Glomerular endothelial cell (primary cell): Measurements from ENCODE around the gene SMIM45.

Source experiments
- DNase-seq: peaks from one replicate; pipeline ENCODE4 v3.0.0-alpha.2; 2011; ENCODE audit warnings: low read depth, low spot score; ENCODE audit errors: extremely low read depth

Gene SMIM45

DNA sequence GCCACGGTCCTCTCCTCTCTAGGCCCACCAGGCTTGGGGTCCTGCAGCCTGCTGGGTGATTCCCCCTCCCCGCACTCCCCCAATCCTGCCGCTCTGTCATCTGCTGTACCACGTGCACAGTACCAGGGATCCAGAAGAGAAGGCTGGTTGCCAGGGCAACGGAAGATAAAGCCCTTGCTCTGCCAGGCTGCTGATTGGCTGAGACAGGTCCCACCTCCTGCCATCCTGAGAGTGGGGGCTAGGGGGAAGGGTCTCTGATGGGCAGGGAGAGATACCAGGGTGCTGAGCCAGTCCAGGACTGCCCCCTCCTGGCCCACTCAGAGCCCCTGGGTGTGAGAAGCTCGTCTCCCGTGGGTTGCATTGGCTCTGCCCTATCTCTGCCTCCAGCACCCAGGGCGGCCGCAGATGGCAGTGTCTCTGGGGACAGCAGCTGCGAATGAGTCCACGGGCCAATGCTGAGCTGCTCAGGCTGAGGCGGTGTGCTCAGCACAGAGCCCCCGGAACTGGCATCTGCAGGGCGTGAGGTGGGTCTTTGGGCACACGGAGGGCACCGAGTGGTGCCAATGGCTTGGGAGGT is at the start of gene SMIM45:
TSS of gene SMIM45 (plus strand) at position 253 of the 577 bp plus-strand sequence.
- DNase-seq = no peak

DNA sequence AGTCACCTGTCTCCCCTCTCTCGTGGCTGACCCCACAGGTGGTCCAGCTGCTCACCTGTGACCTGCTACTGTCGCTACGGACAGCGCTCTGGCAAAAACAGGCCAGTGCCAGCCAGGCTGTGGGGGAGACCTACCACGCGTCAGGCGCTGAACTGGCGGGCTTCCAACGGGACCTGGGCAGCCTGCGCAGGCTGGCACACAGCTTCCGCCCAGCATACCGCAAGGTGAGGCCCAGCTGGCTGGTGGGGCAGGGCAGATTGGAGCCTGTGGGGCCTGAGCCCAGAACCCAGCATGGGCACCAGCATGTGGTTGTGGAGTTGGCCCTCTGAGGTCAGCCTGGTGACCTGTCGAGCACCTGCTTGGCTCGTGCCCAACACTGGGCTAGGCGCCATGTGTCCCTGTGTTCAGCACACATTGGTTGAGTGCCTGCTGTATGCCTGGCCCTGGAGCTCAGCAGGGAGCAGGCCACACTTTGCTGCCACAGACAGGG is 49.0 kb upstream of the SMIM45 start:
- no peak for DNase-seq

DNA sequence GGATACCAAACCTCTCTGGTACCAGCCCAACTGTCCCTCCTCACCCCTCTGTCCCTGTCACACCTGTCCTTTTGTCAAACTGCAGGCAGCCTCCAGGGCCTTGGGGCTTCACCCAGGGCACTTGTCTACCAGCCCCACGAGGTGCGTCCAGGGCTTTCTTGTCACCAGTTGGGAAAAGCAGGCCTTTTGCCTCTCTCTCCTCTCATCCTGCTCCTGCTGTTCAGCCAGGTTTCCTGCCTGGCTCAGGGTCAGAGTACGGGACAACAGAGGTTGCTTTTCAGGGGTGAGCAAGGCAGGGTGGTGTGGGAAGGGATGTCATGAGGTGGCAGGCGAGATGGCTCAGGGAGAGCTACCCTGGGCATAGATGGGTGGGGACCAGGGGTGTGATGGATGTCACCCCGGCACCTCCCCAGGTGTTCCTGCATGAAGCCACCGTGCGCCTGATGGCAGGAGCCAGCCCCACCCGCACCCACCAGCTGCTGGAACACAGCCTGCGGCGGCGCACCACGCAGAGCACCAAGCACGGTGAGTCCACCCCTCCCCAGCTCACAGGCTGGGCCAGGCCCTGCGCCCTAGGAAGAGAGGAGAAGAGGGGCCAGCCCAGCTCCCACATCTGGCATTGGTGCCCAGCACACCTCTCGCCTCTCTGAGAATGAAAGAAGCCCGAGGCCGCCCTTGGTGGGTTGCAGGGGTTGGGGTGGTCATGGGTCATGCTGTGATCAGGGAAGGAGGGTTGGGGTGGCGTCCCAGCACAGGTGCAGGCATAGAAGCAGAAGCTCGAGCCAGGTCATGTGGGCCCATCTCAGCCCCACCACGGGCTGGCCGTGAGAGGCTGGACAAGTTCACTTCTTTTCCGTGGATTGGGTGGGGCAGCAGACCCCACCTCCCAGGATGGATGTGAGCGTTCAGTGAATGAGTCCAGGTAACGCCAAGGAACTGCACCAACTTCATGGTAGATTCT is 47.2 kb upstream of the SMIM45 start:
- DNase-seq = no peak

DNA sequence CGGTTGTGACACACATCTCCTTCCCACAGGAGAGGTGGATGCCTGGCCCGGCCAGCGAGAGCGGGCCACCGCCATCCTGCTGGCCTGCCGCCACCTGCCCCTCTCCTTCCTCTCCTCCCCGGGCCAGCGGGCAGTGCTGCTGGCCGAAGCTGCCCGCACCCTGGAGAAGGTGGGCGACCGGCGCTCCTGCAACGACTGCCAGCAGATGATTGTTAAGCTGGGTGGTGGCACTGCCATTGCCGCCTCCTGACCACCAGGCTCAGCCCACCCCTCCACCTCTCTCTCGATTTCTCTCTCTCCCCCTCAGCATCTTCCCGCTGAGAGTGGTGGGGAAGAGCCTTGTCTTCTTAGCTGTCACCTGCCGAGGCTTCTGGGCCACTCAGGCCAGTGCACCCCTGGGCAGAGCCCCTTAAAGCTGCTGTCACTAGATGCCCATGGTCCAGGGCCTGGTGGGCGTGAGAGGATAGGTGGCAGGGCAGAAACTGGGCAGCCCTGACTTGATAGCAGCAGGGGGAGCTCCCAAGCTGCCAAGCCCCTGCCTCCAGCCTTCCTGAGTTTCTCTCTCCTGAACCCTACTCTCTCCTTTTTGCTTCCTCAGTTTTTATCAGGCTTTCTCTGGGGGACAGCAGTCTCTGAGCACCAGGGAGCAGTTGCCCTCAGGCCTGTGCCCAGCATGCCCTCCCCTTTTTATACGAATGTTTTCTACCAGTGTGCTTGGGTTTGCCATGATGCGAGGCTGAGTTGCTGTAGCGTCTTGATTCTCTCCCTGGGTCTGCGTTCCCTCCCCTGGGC is 46.3 kb upstream of the SMIM45 start:
- DNase-seq = no peak

DNA sequence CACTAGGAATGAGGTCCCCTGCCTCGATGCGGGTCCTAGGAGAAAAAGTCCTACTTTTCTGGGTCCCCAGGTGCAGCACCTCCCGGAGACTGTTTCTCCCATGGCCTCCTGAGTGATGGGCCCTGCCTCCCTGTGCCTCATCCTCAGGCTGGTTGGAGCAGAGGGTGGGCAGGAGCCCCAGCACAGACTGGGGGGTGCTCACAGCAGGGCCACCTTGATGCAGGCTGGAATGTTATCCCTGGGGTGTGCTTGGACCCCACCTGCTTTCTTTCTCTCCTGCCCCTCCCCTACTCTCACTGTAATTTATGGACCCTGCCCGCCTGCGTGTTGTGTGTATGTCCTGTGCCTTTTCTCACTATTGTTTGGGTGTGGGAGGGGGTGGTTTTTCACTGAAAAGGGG is 45.1 kb upstream of the SMIM45 start:
- DNase-seq = no peak

DNA sequence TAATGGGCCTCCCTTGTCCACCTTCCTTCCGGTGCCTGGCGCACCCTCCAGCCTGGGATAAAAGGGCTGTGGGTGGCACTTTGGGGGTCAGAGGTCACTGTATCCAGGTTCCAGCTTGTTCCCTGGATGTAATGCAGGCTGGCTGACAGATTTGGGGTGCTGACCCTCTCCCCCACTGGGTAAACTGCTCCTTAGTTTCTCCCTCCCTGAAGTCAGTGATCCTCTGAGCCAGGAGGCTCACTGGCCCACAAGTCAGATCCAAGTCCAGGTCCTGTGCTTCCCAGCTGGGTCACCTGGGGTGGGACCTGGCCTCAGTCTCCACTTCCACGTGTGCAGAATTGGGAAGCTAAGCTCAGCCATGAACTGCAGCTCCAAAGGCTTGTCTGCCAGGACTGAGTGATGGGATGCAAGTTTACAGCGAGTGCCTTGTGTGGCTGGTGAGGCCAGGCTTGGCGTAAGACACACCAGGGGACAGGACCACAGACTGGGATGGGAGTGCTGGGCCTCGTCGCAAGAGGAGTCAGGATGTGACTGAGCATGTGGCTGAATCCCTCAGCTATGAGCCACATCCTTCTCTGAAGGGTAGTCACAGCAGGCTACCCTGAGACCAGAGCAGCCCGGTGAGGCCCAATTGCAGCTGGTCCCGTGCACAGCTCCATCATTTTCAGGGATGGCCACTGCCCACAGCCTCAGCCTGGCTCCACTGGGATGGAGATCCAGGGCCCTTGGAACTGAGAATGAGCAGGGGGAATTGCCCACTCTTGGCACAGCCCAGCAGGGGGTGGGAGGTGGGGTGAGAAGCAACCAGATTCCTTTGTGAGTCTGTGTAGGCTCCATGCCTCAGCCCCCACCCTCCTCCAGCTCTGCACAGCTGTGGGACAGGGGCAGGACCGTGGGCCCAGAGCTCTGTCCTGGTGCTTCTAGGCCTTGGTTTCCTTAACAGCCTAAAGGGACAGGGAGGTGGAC is 44.2 kb upstream of the SMIM45 start:
- no peak for DNase-seq

DNA sequence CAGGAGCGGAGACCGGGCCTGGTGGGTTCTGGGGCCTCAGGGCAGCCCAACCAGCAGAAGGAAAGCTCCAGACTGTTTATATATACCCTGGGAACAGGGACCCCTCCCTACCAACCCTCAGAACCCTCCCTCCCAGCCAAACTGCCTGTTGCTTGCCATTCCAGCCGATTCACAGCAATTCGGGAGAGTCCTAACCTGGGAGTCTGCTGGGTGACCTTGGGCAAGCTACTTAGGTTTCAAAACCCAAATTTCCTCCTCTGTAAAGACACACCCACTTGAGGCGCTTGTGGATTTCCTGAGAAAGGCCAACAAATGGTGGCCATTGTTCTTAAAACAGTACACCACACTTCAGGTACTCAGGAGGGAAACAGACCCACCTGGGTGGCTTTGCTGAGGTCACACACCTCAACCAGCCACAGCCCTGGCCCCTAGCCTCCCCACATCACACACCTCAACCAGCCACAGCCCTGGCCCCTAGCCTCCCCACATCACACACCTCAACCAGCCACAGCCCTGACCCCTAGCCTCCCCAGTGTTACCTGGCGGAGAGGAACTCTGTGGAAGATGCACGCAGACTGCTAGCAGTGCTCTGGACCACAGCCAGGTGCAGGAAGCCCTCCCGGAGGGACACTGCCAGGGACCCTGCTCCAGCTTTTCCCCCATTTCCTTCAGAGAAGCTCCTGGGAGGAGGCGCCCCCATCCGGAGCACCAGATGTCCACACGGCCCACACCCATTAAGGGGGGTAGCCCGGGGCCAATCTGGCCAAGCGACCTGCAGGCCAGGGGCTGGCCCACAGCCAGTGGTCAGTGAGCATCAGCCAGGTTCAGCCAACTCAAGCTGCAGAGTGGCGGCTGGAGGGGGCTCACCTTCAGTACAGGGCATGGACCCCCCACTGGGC is 43.3 kb upstream of the SMIM45 start:
- no peak for DNase-seq

DNA sequence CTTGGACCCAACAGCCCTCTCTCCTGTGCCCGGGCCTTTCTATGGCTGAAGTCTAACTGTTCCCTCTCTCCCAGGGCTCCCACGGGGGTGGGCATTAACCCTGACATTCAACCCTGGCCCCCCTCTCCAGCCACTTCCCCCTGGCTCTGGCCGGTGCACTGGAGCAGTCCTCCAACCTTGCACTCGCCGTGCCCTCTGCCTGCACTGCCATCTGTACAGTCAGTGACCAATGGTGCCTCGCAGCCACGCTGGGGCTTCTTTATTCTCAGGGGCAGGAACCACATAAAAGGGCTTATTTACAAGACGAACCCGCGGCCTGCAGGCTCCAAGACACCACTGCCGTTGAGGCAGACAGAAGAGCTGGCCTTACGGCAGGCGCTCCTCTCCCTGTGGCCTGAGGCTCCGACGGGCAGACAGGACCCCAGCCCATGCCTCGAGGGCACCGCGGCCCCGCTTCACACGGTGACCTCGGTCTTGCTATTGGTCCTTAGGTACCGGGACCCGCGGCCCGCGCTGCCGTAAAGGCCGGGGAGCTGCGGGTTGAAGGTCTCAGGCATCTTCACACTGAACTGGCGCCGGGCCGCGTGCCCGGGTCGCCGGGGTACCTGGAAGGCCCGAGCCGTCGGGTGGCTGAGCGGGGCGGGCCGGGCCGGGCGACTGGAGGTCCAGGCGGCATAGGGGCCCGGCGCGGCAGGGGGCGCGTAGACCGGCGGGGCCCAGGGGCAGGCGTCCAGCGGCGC is 42.5 kb upstream of the SMIM45 start:
- DNase-seq = no peak

DNA sequence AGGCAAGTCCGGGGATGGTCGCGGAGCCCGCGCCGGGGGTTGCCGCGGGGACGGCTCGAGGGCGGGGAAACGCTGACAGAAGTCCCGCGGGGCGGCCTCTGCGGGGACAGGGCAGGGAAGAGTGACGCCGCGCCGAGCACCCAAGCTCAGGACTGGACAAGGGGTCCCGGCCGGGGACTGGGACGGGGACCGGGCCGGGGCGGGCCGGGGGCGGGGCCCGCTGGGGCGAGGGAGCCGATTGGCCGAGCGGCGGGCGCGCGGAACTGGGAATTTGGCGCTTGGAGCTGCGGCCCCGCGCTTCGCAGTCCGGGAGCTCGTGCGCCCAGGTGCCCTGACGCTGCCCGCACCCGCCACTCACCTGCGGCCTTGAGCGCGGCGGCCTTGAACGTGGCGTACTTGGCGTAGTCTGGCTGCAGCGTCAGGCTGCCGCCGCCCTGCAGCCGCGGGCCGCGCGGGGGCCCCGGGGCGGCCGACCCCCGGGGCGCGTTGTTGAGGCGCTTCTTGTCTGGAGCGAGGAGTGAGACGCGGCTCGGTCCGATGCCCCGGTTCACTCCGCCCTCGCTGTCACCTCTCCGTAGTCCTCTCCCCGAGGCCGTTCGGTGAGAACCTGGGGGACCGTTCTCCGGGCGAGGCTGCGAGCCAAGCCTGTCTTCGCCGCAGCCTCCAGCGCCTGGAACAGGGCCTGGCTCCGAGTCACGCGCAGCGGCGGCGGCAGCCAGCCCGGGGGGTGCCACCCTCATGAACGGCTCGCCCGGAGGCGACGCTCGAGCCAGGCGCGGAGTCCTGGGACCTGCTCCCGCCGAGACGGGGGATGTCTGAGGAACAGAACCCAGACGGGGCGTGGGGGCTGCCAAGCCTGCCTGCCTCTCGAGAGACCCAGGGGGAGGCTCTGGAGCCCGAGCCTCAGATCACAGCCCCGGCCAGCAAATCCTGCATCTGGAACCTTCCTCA is 41.6 kb upstream of the SMIM45 start:
- DNase-seq = no peak

DNA sequence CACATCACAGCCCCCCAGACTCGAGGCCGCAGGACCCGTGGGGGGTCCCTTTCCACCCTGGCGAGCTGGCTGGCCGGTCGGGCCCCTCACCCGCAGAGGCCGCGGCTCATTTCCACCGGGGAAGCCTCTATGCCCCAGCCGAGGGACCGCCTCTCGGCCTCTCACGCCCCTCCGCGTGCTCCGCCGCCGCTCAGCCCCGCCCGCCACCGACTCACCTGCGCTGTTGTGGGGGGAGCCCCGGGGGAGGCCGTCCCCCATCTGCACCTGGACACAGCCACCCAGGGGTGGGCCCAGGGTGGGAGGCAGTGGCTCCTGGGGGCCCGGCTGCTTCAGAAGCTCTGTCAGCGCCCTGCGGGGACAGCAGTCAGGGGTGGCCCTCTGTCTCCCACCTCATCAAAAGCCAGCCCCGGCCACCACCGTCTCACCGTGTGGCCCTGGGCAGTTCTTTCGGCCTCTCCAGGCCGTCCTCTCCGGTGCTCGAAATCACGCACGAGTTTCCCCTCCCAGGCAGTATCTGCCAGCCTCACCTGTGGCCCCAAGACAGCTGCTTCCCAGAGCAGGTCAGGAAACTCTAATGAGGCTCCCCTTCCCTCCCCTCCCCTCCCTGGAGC is 40.8 kb upstream of the SMIM45 start:
- DNase-seq = no peak

DNA sequence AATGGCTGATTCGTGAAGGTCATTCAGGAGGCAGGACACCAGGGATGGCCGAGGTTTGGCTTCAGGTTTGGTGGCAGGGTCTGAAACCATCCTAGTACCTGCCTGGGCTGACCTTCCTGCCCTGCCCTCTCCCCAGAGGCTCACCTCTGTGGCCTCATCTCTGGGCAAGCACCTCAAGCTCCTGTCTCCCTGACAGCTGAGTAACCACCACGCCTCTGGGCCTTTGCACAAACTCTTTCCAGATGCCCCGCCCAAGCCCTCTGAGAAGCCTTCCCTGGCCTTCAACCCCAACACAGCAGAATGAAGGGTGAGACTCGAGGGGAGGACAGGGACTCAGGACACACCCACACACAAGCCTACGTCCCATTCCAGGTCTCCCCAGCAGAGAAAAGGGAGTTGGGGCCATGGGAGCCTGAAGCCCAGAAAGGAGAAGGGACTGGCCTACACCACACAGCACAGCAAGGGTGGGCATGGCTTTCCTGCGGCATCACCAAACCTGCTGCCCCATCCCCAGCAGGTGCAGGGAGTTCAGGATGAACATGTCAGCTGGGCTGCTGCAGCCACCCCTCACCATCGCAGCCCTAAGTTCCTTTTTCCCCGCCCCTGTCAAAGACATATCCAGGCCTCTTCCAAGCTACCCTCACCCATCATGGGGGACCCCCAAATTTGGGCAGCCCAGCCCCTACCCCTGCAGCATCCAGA is 39.5 kb upstream of the SMIM45 start:
- no peak for DNase-seq

DNA sequence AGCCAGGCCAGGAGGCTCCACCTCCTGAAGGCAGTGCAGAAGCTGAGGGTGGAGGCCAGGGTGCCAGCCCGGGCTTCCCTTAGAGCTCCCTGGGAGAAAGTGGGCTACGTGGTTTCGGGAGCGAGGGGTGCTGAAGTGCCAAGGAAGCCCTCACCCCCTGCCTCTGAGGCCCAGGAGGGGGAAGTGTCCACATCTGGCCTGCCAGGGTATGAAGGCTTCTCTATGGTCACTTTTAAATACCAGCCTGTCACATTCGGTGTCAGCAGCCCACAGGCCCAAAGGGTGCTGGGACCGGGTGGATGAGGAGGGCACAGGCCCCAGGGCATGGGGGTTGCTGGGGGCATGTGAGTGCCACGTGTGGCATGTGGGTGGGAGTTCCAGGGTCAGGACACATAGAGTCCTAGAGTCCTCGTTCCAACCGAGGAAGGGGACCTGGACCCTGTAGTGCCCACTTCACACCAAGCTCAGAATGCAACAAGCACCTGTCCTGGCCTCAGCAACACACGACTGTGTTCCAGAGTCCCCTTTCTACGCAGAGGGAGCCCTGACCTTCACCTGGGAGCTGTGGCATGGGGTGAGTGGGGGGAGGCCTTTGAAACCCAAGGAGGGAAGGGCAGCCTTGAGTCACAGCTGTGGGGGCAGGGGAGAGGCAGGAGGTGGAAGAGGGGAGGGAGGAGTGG is 38.8 kb upstream of the SMIM45 start:
- DNase-seq = no peak

DNA sequence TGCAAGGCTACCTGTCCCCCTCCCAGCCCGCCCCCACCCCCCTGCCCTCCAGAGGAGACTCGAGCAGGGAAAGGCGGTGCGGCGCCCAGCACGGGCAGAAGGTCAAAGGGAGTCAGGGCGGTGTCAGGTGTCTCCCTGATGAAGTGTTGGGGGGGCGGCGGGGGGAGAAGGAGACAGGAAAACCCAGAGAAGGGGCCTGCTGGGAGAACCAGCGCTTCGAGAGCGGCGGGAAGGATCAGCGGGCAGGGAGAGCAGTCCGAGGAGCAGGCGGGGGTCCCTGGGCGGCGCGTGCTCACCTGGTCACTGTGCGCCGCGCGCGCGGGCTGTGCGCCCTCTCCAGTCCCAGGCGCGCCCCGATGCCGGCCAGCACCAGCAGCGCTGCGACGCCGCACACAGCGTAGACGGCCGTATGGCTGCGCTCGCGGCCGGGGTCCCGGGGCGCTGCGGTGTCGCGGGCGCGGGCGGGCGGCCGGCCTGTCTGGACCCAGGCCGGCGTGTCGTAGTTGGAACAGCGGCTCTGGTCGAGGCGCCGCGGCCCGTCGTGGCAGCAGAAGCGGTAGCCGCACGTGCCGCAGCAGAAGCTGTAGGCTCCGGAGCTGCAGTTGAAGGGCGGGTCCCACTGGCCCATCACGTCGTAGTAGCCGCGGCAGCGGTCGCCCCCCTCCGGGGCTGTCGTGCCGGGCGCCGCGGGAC is 38.0 kb upstream of the SMIM45 start:
- DNase-seq = no peak

DNA sequence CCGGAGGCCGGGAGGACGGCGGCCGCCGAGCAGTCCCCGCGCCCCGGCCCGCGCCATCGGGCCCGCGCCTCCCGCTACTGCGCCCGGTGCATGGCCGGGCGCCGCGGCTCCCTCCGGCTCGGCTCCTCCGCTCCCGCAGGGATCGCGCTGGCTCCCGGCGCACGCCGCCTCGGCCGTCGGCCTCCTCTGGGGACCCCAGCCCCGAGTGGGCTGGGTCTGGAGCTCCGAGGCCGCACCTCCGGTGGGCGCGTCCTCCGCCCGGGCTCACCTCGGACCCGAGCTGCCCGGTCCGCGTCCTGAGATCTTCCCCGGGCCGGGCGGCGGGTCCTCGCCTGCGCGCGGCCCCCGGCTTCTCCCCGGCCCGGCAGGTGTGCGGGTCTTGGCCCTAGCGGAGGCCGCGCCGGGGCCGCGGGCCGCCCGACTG is 37.3 kb upstream of the SMIM45 start:
- DNase-seq = no peak
